HG03342 (cell line): ENCODE data around the gene ANAPC15.
A peak's percentile ranks its signal among the peaks of the same experiment; 100 is the strongest.

Source experiments
- ATAC-seq: cut with Tn5 transposase; IDR thresholded peaks from one replicate; pipeline ENCODE4 v1.9.1; 2021; ENCODE audit warnings: mild to moderate bottlenecking, moderate library complexity; ENCODE audit not compliant: unreplicated experiment

The ANAPC15 gene

DNA sequence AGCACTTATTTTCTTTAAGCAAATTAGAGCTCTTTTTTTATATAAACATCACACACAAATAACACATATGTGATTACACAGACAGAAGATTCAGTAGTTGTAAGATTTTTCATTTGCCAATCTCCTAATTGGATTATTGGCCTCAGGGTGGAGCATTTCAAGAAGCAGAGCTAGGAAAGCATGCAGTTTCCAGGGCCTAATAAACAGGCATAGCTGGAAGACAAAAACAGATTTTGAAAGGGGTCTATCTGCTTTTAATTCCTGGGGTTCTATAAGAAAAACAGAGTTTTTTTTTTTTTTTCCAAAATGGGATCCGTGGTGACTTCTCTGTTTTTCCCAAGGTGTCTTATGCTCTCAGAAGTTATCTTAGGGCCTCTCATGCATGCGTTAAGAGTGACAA lies 15.4 kb upstream of the ANAPC15 start:
- no peak for ATAC-seq

DNA sequence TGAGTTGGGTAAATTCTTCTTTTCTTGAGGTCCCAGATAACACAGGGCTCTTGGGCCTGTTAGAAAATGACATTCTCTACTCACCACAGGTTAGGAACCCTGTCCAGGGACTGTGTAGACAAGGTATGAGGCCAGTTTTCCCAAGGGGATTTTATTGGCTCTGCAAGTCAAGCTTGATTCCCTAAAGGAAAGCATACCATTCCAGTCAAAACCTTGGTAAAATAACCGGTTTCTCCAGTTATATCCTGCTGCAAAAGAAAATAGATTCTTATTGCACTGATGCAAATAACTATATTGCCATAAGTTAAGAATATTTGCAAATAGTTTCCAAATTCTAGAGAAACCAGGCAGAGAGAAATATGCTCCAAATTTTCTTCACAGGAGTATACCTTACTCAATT lies 13.5 kb upstream of the ANAPC15 start:
- no peak for ATAC-seq

DNA sequence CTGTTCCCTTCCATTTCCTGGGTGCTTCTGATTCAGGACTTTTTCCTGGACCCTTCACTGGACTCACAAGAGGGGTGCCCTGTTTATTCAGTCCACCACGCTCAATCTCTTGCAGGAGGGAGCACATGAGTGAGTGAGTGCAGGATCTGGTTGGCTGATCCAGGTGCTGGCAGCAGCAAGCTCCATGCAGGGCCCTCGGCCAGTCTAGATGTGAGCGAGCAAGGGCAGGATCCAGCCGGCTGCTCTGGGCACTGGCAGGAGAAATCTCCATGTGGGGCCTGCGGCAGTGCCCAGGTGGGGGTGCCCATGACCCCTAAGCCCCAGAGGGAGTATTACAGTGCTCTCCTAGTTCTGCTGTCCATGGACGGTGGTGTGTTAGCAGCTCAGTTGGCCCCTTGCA lies 11.6 kb upstream of the ANAPC15 start:
- no peak for ATAC-seq

DNA sequence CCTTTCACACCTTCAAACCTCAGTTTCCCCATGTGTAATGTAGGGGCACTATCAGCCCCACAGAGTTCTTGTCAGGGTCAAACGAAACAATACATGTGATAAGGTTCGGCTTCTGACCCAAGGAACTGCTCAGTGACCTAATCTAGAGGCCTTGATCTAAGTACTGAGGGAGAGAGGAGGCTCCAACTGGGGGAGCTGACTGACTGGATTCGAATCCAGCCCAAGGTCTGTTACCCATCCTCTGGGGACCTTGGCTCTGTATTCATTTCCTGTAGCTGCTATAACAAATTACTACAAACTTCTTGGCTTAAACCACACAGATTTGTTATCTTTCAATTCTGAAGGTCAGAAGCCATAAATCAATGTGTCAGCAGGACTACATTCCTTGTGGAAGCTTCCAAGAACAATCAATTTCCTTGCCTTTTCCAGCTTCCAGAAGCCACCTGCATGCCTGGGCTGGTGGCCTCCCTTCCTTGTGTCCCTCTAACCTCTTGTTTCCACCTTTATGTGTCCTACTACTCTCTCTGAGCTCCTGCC lies 10.7 kb upstream of the ANAPC15 start:
- ATAC-seq = no peak

DNA sequence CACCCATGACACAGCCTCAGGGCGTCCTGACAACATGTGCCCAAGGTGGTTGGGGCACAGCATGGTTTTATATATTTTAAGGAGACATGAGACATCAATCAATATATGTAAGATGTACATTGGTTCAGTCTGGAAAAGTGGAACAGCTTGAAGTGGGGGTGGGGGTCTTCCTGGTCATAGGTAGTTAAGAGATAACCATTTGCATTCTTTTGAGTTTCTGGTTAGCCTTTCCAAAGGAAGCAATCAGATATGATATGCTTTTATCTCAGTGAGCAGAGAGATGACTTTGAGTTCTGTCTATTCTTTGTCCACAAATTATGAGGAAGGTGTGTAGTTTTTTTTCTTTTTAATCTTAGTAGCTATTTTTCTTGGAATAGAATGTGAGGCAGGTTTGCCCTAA lies 10.1 kb upstream of the ANAPC15 start:
- ATAC-seq = no peak

DNA sequence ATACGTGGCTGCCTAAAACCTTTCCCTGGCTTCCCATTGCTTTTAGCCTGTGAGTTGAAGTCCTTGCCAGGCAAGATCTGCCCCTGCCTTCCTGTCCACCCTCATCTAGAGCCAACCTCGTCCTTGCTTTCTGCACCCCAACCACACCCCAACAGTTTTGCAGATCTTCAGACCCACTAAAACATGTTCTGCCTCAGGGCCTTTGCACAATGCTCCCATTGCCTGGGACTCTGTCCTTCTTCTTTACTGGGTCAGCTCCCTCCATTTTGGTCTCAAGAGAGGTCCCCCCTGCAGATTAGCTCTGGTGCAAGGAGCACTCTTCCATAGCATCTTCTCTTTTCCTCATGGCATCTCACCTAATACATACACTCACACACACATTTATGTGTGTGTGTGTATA lies 8.4 kb upstream of the ANAPC15 start:
- no peak for ATAC-seq

DNA sequence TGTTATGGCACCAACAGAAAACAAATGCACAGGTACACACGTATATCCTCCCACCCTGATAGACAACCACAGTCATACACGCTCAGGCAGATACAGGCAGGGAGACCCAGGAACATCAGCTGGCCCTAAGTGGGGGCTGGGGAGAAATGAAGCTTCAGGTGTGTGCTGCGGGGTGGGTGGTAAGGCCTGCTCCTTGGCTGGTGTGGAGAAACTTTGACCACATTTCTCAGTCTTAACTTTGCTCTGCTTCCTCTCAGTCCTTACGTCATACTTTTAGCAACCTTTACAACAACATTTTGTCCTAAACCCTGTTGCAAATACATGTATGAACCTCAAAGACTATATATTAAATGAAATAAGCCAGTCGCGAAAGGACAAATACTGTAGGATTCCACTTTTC lies 6.7 kb upstream of the ANAPC15 start:
- ATAC-seq = no peak

DNA sequence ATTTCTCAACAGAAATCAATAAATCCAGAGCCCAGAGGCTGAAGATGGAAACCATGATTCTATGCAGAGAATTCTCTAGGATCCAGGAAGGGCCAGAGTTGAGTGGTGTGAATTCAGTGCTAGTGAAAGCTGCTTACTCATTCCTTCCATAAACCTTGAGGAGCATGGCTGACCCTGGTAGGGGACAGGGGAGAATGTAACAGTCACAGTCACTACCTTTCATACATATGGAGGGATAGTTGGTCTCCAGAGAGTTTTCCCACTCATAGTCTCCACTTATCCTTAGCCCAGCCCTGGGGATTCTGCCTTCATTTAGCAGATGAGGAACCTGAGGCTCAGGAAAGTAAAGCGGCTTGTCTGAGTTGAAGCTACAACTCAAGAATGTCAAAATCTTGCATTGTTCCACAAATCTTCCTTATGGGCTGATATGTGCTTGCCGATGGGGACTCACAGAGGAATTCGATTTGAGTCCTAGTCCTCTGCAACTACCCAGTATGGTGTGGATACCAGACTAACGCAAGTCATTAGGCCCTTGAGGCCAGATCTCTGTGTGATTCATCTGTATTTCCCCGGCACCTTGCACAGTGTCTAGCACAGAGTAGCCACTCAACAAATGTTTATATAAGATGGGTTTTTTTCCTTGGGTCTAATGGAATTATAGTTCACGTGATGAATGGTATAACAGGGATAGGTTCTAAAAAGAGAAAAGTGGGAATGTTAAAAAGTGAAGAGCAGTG lies 3.7 kb upstream of the ANAPC15 start:
- ATAC-seq = no peak

DNA sequence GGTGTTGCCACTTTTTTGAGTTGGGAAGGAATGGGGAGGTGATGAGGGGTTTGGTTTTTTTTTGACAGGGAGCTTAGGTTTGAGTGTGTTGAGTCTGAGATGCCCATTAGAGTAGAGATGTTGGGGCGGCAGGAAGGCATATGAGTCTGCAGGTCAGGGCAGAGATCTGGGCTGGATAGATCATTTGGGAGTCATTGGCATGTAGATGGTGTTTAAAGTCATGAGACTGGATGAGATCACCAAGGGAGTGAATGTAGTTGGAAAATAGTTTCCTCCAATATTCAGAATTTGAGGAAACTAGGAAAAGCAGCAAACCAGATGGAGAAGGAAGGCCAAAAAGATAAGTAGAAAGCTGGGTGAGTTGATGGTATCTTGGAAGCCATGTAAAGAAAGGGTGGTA lies 2.1 kb upstream of the ANAPC15 start:
- ATAC-seq = no peak

DNA sequence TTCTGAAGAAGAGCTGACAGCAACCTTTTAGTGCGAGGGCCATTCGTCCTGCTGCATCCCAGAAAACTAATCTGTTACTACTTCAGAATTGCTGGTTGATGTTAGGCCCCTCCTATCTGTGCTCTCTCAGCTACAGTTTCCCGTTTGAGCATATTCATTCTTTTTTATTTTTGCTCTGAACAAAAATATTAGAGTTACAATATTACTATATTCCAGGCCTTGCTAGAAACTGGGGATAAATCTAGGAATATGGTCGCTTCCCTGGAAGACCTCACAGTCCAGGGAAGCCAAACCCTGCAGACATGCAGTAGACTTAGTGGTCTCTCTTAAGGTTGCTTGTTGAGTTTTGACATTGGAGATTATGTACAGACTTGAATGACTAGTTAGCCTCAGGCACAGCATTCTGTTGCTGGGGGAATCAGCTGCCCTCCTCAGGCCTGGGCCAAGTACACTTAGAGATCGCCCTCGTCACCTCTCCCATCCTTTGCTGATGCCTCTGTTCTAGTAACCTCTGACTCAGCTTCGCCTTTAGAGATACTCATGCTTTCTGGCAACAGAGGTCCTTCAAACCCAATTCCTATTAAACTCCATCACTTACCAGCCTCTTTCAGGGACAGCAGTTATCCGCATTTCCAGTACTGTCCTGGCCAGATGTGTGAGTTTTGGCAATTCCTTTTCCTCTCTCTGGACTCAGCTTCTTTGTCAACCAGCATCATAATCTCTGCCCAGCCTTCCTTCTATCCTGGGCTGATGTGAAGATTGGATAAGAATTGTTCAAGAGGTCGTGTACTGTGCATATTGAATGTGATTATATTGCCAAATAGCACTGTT lies 698 bp upstream of the ANAPC15 start:
- ATAC-seq = no peak

DNA sequence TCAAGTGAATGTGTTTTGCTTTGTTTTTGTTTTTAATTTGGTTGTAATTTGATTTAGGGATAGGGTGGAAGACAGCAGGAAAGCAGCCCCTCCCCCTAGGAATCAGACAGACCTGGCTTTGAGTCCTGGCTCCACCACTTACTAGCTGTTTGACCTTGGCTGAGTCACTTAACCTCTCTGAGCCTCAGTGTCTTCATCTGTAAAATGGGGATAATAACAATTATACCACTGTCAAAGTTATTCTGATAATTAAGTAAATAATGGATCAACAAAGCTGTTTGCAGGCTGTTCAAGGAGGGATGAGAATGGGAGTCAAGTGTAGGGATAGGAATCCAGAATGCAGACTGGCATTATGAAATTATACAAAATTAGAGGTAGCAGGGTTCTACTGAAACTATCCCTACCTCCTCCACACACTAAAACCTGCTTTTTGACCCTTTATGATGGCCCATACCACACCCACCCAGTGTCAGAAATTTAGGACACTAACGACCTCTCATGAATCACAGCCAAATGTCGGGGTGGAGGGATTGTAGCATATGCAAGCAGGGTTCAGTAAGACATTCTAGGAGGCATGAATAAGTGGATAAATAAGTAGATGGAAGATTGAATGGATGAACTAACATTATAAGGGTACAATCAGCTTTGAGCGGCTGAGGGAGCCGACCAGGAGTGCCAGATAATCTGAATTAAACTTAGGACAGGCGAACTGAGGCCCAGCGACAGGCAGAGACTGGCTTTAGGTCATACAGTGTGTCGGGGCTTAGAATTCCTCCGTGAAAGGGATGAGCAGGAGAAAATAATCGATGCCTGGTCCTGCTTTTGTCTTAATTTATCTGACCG lies 974 bp downstream of the ANAPC15 start:
- peak; percentile 3 for ATAC-seq

DNA sequence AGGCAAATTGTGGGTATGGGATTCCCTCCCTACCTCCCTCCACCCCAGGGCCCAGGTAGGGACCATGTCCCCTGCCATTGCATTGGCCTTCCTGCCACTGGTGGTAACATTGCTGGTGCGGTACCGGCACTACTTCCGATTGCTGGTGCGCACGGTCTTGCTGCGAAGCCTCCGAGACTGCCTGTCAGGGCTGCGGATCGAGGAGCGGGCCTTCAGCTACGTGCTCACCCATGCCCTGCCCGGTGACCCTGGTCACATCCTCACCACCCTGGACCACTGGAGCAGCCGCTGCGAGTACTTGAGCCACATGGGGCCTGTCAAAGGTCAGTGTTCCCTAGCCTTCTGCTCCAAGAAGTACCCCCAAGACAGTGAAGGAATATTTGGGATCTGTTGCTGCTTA lies 6.6 kb downstream of the ANAPC15 start, which contains the start of gene TOMT:
Gene TOMT, plus strand, starts transcription at position 37 of the 400 bp plus-strand sequence. Its CDS starts 28 bp downstream, at position 65.
- no peak for ATAC-seq

DNA sequence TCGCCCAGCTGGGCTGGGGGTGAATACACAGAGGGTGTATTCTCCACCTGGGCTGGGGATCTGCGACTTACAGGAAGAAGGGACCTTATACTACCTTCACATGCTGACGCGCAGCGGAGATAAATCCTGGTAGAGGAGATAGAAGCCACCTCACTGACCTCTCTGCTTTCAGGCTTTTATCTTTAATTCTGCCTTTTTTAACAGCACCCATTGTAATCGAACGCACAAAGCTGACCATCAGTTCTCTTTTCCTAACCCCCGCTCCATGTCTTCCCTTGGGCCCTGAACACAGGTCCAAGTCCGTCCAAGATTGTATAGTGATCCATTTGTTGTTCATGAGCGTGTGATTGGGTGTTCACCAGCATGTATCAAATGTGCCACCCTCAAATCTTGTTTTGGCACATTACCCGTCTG lies 8.7 kb downstream of the ANAPC15 start:
- ATAC-seq = no peak

DNA sequence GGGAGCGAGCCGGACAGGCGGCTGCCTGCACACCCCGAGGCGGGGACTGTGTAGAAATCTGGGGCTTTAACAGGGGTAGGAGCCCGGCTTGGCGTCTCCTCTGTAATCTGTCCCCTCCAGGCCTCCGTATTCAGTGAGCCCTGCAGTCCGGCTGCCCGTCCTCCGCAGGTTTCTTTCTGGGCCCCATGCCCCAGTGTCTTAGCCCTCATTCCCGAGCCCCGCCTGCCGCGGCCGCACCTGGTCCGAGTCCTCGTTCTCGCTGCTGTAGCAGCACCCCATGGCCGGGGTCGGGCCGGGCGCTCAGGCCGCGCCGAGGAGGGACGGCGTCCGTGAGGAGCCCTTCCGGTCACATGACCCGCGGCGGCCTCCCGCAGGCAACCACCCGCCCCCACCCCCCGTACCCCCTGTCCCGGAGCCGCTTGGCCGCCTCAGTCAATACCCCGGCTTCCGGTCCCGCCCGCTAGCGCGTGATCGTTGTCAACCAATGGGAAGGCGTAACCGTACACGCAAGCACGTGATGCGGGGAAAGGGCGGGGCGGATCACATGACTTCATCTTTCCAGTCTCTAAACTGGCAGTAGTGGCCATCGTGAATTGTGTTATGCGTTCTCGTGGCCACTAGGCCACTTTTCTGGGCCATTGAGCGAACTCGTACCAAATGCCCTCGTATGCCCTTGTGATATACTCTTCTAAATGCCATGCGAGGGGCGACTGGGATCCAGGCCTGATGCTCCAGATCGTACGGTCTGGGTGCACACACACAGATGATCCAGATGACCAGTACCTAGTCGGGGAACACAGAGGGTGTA lies 9.3 kb downstream of the ANAPC15 start, which contains the start of gene LAMTOR1:
Gene LAMTOR1, minus strand, starts transcription at position 352 of the 808 bp plus-strand sequence. Its CDS starts 73 bp downstream, at position 279.
- ATAC-seq = peak; percentile 85

DNA sequence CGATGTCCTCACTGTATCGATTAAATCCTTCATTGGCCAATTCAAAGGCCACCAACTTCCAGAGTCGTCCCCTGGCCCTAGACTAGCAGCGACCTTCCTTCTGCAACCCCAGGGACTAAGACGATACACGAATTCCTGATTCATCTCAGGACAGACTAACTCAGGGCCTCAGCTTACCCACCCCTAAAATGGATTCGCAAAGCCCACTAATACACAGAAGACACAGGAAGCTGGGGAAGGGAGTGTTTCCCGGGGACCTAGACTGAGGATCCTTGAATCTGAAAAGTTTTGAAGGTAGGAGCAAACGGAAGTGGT lies 9.9 kb downstream of the ANAPC15 start:
- no peak for ATAC-seq

DNA sequence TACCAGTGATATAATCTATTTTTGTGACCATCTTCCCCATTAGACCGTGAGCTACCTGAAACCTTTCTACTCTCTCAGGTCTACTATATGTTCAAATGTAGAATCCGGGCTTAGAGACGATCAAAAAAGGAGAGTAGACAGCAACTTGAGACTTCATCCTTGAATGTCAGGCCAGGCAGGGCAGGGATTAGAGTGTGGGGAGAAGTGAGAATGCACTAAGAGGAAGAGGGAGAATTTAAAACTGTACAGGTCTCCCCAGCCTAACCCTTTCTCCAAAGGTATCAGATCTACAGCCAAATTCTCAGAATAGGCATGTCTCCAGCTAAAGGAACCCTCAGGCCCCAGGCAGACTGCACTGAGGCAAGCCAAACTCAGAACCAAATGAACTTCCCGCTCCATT lies 10.3 kb downstream of the ANAPC15 start:
- no peak for ATAC-seq

DNA sequence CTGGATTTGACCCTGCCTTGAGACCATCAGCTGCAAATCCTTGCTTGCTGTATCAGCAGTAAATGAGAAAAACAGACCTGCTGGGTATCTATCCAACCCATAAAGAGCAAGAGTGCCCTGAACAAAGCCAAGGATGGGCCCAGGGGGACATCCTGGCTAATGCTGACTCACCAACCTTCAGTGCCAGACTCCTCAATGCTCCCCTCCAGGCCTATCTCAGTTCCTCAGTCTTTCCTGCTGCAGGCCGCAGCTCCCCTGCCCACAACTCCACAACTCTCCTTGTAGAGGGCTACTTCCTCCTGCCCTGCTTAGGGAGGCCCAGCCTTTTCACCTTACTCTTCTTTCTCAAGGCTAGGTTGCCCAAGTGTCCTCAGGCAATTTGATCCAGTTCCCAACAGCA lies 12.0 kb downstream of the ANAPC15 start:
- ATAC-seq = no peak

DNA sequence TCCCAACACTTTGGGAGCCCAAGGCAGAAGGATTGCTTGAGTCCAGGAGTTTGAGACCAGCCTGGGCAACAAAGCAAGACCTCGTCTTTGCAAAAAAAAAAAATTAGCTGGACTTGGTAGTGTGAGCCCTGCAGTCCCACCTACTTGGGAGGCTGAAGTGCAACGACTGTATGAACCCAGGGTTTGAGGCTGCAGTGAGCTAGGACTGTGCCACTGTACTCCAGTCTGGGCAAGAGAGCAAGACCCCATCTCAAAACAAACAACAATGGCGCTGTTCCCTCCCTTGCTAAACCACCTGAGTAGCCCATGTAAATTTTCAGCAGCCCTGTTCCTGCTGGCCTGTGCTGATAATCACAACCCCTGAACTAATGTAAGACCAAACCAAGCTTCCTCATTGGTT lies 12.5 kb downstream of the ANAPC15 start:
- no peak for ATAC-seq

DNA sequence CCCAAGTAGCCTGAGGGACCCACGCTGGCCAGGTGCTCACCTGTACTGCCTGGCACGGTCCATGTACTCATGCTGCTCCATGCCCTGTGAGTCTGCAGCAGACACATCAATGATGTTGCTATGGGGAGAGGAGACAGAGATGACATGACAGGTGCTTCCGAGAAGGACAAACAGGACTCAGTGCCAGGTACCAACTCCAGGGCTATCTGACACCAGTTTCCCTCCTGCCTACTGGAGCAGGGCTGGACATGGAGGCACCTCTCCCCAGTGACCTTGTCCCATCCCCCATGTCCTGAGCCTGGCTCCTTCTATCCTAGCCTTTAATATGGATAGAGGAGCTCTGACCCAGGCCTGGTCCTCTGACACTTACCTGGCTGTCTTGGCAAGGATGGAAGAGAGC lies 13.8 kb downstream of the ANAPC15 start:
- ATAC-seq = no peak

DNA sequence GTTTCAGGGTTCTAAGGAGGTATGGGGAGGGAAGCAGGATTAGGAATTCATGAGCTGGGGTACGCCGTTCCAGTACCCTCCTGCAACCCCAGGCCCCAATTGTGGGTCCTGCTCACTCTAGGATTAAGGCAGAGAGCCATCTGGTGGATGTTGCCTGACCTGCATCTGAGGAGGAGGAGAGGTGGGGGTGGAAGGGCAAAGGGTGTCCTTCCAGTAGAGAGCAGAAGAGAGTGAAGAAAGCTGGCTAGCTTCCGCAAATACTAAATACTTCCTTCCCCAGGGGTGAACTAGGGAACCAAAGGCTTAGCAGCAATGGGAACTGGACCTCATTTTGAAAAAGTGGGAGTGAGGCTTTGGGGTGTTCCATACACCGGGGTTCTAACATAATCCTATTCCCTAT lies 21.2 kb downstream of the ANAPC15 start:
- ATAC-seq = peak; percentile 69
